ENCODE data around the gene BEND4.

Gene BEND4

DNA sequence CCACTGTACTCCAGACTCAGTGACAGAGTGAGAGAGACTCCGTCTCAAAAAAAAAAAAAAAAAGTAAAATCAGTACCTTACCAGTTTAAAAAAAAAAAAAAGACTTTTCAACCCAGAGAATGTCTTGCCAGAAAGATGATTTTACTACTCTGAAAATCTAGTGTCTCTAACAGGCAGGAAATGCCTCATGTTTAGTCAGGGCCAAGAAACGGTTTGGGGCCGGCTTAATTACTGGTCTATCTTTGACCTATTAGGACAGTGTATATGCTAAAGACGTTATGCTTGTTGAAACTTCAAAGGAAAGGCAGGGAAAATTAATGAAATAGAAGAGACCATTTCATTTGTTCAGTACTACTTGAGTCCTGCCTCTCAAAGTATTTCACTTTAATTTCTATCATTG is 9.9 kb downstream of the BEND4 start:
- Mint-ChIP-seq H3K27ac (no peak overlapping the region), H3K36me3 (ENCODE audit: low read depth) (no peaks in the 10 kb centered on the region), H3K27me3 (no peaks in the 10 kb centered on the region), H3K9me3 (no peaks in the 10 kb centered on the region), H3K4me1 (ENCODE audit: low read depth) (no peaks in the 10 kb centered on the region), H3K4me3 (no peak overlapping the region)
- intact Hi-C loops (cut with micrococcal nuclease), result no loop called here

DNA sequence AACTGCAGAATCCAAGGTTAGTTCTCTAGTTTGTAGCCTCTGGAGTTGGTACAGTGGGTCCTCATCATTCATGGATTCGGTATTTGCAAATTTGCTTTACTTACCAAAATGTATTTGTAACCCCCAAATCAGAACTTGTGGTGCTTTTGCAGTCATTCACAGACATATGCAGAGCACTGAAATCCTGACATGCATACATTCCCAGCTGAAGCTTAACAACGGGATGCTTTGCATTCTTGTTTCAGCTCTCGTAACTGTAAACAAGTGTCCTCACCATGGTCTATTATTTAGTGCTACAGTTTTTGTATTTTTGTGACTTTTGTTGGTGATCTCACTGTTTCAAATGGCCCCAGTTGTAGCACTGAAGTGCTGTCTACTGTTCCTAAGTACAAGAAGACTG is 16.1 kb downstream of the BEND4 start:
- no peaks in the 10 kb centered on the region for H3K9me3 Mint-ChIP-seq
- H3K4me1 Mint-ChIP-seq (ENCODE audit: low read depth), result no peaks in the 10 kb centered on the region
- H3K4me3 Mint-ChIP-seq, result no peak overlapping the region
- H3K27me3 Mint-ChIP-seq, result no peaks in the 10 kb centered on the region
- no peak overlapping the region for H3K27ac Mint-ChIP-seq
- no peaks in the 10 kb centered on the region for H3K36me3 Mint-ChIP-seq (ENCODE audit: low read depth)
- intact Hi-C loops (cut with micrococcal nuclease), result no loop called here

DNA sequence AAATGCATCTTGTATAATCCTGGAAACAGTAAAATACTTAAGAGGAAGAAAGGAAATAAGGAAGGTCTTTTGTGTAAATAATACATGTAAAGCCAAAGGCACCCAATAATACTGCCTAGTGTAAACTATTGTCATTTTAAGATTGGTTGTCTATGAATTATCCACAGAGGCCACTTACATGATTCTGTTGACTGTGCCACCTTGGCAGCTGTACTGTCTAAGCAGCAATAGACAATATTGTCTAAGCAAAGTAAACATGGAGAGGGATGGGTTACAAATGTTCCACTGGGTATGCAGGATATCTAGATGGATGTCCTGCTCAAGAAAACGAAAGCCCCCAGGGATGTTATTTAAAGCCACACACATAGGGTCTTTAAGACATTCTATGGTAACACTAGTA is 19.4 kb downstream of the BEND4 start:
- no peak overlapping the region for H3K27ac Mint-ChIP-seq
- H3K9me3 Mint-ChIP-seq, result peaks cover 8% of the 10 kb centered on the region
- intact Hi-C loops (cut with micrococcal nuclease), result no loop called here
- no peaks in the 10 kb centered on the region for H3K36me3 Mint-ChIP-seq (ENCODE audit: low read depth)
- H3K27me3 Mint-ChIP-seq, result no peaks in the 10 kb centered on the region
- H3K4me3 Mint-ChIP-seq, result no peak overlapping the region
- H3K4me1 Mint-ChIP-seq (ENCODE audit: low read depth), result no peaks in the 10 kb centered on the region

DNA sequence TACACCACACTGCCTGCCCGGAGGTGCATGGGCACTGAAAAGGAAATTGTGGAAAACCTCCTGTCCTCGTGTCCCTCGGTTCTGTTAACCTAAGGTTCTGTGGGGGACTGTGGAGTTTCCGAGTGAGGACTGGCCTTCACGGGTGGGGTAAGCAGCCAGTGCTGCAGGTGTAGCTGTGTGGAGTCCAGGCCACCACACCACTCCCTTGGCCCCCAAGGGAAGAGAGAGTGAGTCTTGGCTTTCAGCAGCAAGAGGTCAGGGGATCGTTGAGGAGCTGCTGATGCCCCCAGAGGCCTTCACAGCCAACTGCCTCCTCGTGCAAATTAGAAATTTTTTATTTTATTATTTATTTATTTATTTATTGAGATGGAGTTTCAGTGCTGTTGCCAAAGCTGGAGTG is 20.4 kb downstream of the BEND4 start:
- intact Hi-C loops (cut with micrococcal nuclease), result no loop called here
- Mint-ChIP-seq H3K27ac (no peak overlapping the region), H3K4me3 (no peak overlapping the region)

DNA sequence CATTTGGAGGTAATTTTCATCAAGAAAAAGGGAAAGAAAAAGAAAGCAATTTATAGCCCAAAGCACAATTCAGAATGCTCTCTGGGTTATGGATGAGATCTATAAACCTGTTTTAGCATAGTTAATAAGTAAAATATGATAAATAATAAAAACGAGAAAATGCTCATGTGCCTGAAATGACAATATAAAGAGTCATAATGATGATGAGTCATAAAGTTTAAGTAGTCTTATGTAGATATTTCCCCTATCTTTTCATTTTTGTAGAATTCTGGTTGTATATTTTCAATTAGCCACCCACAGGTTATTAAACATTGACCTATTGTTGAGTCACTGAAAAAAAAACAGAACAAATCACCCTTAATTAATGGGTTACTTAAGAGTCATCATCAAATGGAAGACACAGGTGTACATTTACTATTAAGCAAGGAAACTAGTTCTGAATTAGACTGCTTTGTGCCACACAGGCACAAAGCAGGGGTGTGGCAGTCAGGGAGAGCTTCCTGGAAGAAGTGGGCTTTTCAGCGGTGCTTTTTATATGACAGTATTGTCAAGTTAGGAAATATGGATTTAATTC is 29.3 kb downstream of the BEND4 start:
- H3K9me3 Mint-ChIP-seq, result no peaks in the 10 kb centered on the region
- H3K4me1 Mint-ChIP-seq (ENCODE audit: low read depth), result no peaks in the 10 kb centered on the region
- H3K27ac Mint-ChIP-seq, result no peak overlapping the region
- no peaks in the 10 kb centered on the region for H3K36me3 Mint-ChIP-seq (ENCODE audit: low read depth)
- no peaks in the 10 kb centered on the region for H3K27me3 Mint-ChIP-seq
- intact Hi-C loops (cut with micrococcal nuclease), result no loop called here
- H3K4me3 Mint-ChIP-seq, result no peak overlapping the region

More for the DNA sequence above, 20.4 kb downstream of the BEND4 start:
- peaks cover 8% of the 10 kb centered on the region for H3K9me3 Mint-ChIP-seq
- no peaks in the 10 kb centered on the region for H3K36me3 Mint-ChIP-seq (ENCODE audit: low read depth)
- no peaks in the 10 kb centered on the region for H3K27me3 Mint-ChIP-seq
- no peaks in the 10 kb centered on the region for H3K4me1 Mint-ChIP-seq (ENCODE audit: low read depth)

DNA sequence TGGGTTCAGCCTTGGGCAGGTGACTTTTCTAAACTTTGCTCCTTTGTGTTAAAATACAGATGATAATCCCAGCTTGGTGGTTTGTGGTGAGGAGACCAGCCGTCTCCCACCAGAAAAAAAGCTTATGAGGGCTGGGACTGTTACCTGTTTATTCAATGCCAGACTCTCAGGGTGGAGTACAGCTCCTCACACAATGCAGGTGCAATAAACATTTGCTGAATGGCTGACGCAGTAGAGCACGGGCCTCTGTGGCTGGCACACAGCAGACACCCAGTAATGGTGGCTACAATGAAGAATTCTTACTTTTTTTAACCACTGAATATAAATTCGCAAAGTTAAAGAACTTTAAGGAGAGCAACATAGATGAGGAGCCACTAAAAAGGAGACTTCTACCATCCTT is 30.2 kb downstream of the BEND4 start:
- no peaks in the 10 kb centered on the region for H3K9me3 Mint-ChIP-seq
- intact Hi-C loops (cut with micrococcal nuclease), result no loop called here
- H3K27me3 Mint-ChIP-seq, result no peaks in the 10 kb centered on the region
- H3K36me3 Mint-ChIP-seq (ENCODE audit: low read depth), result no peaks in the 10 kb centered on the region
- H3K4me3 Mint-ChIP-seq, result no peak overlapping the region
- H3K27ac Mint-ChIP-seq, result no peak overlapping the region
- H3K4me1 Mint-ChIP-seq (ENCODE audit: low read depth), result no peaks in the 10 kb centered on the region

DNA sequence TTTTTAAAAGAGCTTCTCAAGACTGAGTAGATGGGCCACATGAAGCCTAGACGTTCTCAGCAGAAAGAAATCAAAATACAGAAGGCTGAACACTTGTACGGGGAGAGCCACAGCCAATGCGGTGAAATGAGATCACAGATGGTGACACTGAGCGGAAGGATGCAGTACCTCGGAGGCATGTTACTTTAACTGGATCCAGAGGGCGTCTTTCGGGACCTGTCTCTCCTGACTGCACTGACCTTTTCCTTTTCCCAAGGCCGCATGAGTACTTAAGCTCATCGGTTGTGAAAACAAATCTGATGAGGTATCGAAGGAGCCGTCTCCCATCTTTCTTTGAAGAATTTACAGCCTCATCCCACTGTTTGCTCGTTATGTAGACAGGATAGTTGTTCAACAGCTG is 32.6 kb downstream of the BEND4 start:
- Mint-ChIP-seq H3K4me1 (ENCODE audit: low read depth) (no peaks in the 10 kb centered on the region), H3K27ac (no peak overlapping the region), H3K27me3 (no peaks in the 10 kb centered on the region), H3K36me3 (ENCODE audit: low read depth) (no peaks in the 10 kb centered on the region), H3K4me3 (no peak overlapping the region), H3K9me3 (no peaks in the 10 kb centered on the region)
- intact Hi-C loops (cut with micrococcal nuclease), result no loop called here

DNA sequence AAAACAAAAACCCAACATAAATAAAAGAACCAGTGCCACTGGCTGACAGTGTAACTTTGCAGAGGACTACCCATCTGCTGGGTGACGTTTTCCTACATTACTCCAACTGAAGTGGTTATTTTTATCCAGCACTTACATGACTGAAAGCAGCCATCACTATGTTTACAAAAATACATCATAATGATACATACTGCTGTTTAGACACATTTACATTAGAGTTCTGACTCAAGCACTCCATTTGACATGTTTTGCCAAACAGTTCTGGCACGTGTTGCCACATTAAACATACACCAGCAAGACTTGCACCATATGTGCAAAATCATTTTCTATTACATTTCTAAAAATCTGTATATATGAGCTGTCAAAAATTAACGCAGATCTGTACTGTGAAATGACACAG is 39.6 kb downstream of the BEND4 start:
- Mint-ChIP-seq H3K4me3 (no peak overlapping the region), H3K27ac (no peak overlapping the region), H3K9me3 (no peaks in the 10 kb centered on the region)

DNA sequence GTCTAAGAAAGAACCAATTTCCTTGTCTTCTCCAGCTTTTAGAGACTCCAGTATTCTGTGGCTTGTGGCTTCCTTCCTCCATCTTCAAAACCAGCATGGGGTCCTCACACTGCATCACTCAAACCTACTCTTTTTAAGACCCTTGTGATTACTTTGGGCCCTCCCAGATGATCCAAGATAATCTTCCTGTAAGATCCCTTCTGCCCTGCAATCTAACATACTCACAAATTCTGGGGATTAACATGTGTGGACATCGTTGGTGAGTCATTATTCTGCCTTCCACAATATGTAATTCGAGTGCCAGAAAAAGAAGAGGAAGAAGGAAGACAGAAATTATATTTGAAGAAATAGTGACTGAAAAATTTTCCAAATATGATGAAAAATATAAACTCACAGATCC is 47.9 kb downstream of the BEND4 start:
- peaks cover 7% of the 10 kb centered on the region for H3K9me3 Mint-ChIP-seq
- no peak overlapping the region for H3K27ac Mint-ChIP-seq
- H3K36me3 Mint-ChIP-seq (ENCODE audit: low read depth), result no peaks in the 10 kb centered on the region
- no peaks in the 10 kb centered on the region for H3K27me3 Mint-ChIP-seq
- no peaks in the 10 kb centered on the region for H3K4me1 Mint-ChIP-seq (ENCODE audit: low read depth)
- intact Hi-C loops (cut with micrococcal nuclease), result no loop called here
- H3K4me3 Mint-ChIP-seq, result no peak overlapping the region

More for the DNA sequence above, 39.6 kb downstream of the BEND4 start:
- H3K36me3 Mint-ChIP-seq (ENCODE audit: low read depth), result no peaks in the 10 kb centered on the region
- no peaks in the 10 kb centered on the region for H3K4me1 Mint-ChIP-seq (ENCODE audit: low read depth)
- no peaks in the 10 kb centered on the region for H3K27me3 Mint-ChIP-seq
- intact Hi-C loops (cut with micrococcal nuclease), result no loop called here

DNA sequence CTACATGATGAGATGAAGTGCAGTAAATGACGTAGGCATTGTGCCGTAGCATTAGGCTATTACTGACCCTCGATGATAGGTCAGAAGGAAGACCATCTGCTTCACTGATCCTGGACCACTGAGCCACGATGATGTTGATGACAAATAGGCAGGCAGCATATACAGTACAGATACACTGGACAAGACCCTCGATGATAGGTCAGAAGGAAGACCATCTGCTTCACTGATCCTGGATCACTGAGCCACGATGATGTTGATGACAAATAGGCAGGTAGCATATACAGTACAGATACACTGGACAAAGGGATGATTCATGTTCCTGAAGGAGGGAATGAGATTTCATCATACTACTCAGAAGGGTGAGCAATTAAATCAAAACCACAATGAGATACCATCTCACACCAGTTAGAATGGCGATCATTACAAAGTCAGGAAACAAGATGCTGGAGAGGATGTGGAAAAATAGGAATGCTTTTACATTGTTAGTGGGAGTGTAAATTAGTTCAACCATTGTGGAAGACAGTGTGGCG is 50.9 kb downstream of the BEND4 start:
- H3K36me3 Mint-ChIP-seq (ENCODE audit: low read depth), result no peaks in the 10 kb centered on the region

DNA sequence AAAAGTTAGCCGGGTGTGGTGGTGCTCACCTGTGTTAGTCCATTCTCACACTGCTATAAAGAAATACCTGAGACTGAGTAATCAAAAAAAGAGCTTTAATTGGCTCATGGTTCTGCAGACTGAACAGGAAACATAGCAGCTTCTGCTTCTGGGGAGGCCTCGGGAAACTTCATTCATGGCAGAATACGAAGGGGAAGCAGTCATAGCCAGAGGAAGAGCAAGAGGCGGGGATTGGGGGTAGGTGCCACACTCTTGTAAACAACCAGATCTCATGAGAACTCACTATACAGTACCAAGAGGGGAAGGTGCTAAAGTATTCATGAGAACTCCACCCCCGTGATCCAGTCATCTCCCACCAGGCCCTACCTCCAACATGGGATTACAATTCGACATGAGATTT is 64.1 kb downstream of the BEND4 start:
- Mint-ChIP-seq H3K4me3 (no peak overlapping the region), H3K9me3 (no peaks in the 10 kb centered on the region), H3K27ac (no peak overlapping the region), H3K4me1 (ENCODE audit: low read depth) (peaks cover 5% of the 10 kb centered on the region), H3K36me3 (ENCODE audit: low read depth) (peaks cover 51% of the 10 kb centered on the region), H3K27me3 (no peaks in the 10 kb centered on the region)
- intact Hi-C loops (cut with micrococcal nuclease), result no loop called here

More for the DNA sequence above, 50.9 kb downstream of the BEND4 start:
- H3K4me1 Mint-ChIP-seq (ENCODE audit: low read depth), result no peaks in the 10 kb centered on the region
- H3K27me3 Mint-ChIP-seq, result no peaks in the 10 kb centered on the region
- peaks cover 7% of the 10 kb centered on the region for H3K9me3 Mint-ChIP-seq
- intact Hi-C loops (cut with micrococcal nuclease), result no loop called here
- no peak overlapping the region for H3K27ac Mint-ChIP-seq
- no peak overlapping the region for H3K4me3 Mint-ChIP-seq

DNA sequence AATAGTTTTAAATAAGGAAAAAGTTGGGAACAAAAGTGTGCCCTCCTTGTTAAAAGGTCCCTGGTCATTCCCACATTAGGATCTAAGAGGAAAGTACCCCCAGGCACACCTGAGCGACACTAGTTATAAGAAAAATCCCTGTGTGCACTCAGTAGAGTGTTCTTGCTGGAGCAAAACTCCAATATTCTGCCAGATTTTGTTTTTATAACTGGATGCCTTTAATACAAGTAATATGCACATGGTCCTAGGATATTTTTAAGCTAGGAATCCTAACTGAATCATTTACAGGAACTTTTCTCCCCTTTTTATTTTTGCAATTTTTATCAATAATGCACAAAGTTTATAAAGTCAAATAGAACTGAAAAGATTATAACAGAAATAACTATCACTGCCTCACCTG is 68.6 kb downstream of the BEND4 start:
- Mint-ChIP-seq H3K27ac (no peak overlapping the region), H3K27me3 (no peaks in the 10 kb centered on the region), H3K36me3 (ENCODE audit: low read depth) (peaks cover 52% of the 10 kb centered on the region), H3K9me3 (no peaks in the 10 kb centered on the region), H3K4me1 (ENCODE audit: low read depth) (peaks cover 5% of the 10 kb centered on the region), H3K4me3 (no peak overlapping the region)
- intact Hi-C loops (cut with micrococcal nuclease), result no loop called here

DNA sequence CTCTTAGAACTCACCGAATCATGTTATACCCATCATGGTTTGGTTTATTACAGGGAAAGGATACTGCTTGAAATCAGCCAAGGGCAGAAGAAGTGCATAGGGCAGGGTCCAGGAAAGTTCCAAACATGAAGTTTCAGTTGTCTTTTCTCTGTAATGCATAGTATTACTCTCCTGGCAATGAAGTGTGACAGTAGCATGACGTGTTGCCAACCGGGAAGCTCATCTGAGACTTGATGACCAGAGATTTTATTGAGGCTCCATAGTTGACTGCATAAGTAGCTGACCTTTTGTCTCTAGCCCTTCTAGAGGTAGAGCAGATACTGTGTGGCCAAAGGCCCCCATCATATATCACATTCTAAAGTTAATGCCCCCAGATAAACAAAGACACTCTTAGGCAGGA is 72.1 kb downstream of the BEND4 start:
- no peaks in the 10 kb centered on the region for H3K4me1 Mint-ChIP-seq (ENCODE audit: low read depth)
- H3K36me3 Mint-ChIP-seq (ENCODE audit: low read depth), result peaks cover 40% of the 10 kb centered on the region
- no peak overlapping the region for H3K27ac Mint-ChIP-seq
- no peak overlapping the region for H3K4me3 Mint-ChIP-seq
- no peaks in the 10 kb centered on the region for H3K9me3 Mint-ChIP-seq
- intact Hi-C loops (cut with micrococcal nuclease), result no loop called here
- no peaks in the 10 kb centered on the region for H3K27me3 Mint-ChIP-seq

DNA sequence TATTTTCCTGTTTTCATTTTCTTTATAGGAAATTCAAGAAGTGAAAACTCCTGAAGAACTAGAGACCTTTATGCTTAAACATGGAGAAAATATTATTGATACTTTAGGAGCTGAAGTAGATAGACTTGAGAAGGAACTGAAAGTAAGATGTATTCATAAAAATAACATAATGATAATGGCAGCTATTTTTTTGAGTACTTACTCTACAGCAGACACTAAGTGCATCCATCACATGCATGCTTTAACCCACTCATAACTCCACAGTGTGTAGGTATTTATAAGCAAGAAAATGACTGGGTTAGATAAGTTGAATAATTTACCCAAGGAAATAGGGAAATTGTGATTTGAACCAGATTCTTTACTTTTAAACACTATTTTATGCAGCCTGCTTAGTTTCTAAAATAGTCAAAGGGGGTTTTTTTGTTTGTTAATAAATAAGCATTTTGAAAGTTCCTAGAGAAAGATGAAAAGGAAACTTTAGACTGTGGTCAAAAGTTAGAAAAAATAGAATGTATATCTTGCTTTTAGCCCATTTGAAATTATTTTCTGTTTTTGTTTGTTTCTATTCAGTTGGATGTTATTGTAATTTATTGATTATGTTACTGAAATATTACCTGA is 74.2 kb downstream of the BEND4 start:
- Mint-ChIP-seq H3K27ac (no peak overlapping the region), H3K4me1 (ENCODE audit: low read depth) (no peaks in the 10 kb centered on the region), H3K36me3 (ENCODE audit: low read depth) (peaks cover 31% of the 10 kb centered on the region), H3K27me3 (no peaks in the 10 kb centered on the region), H3K4me3 (no peak overlapping the region), H3K9me3 (no peaks in the 10 kb centered on the region)
- intact Hi-C loops (cut with micrococcal nuclease), result no loop called here

DNA sequence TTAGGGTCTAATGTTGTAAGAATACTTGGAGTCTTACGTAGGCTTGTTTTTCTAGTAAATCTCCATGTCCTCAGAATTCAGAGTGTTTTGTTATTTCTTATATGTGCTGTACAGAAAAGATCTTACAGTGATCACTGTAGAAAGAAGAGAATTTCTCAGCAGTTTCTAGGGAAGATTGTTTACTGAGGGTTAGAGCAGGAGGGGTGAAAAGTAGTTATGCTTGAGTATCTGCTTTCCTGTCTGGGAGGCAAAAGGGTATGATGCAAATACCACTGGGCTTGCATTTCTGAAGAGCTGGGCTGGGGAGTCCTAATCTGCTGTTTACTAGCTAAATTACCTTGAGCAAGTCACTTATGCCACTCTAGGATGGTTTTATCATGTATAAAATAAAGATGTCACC is 78.2 kb downstream of the BEND4 start:
- Mint-ChIP-seq H3K4me3 (no peak overlapping the region), H3K36me3 (ENCODE audit: low read depth) (peaks cover 47% of the 10 kb centered on the region), H3K27ac (no peak overlapping the region)

More for the DNA sequence above, 78.2 kb downstream of the BEND4 start:
- Mint-ChIP-seq H3K4me1 (ENCODE audit: low read depth) (no peaks in the 10 kb centered on the region), H3K9me3 (no peaks in the 10 kb centered on the region), H3K27me3 (no peaks in the 10 kb centered on the region)
- intact Hi-C loops (cut with micrococcal nuclease), result no loop called here
